Ovary (tissue), 9 donors: ENCODE measurements around the gene TRIOBP. TPM values are rescaled to one million over a fixed set of nuclear protein-coding genes. Genes with fewer than 3 reads are reported as not detected.

Experiments
- DNase-seq, 5 donors: peaks; one replicate each; pipeline ENCODE4 v3.0.0-alpha.2; 2019 to 2020
- H3K27ac ChIP-seq, 2 donors: fragments of 200-600 bp; one replicate each; pipeline versions ENCODE4 v1.5.1 to v1.8.0; 2019 to 2022
- H3K27me3 ChIP-seq: fragments of 200-600 bp; one replicate; pipeline ENCODE4 v1.8.0; 2022
- H3K36me3 ChIP-seq: fragments of 200-600 bp; sonication (generic); one replicate; pipeline ENCODE4 v1.5.1; 2019
- H3K4me1 ChIP-seq: one replicate; pipeline ENCODE4 v1.8.1; 2013; ENCODE audit warnings: mild to moderate bottlenecking, moderate library complexity; ENCODE audit not compliant: insufficient read depth
- H3K4me3 ChIP-seq: fragments of 200-600 bp; sonication (generic); one replicate; pipeline ENCODE4 v1.5.1; 2017
- H3K9me3 ChIP-seq, 2 donors: fragments of 200-600 bp in 1 of 2; sonication (generic) in 1 of 2; one replicate each; pipeline versions ENCODE4 v1.5.1 to v1.8.1; 2013 to 2019; ENCODE audit warnings: mild to moderate bottlenecking in 1 of 2, moderate library complexity in 1 of 2
- EP300 ChIP-seq: sonication (generic); formaldehyde crosslinking; IDR thresholded peaks from one replicate; pipeline ENCODE4 v1.6.1; 2017; ENCODE audit warnings: antibody characterized with exemption
- POLR2A ChIP-seq: fragments of 450-650 bp; IDR thresholded peaks from one replicate; pipeline ENCODE4 v1.6.1; 2017; ENCODE audit warnings: antibody characterized with exemption, mild to moderate bottlenecking, moderate library complexity
- WGBS, 3 donors: extraction: QIAGEN DNeasy Blood & Tissue Kit in 1 of 3; methylation state at CpG; one replicate each; pipeline versions ENCODE4 v1.1.5 to v1.1.7; 2013 to 2017; 5-methylcytosine and 5-hydroxymethylcytosine counted together
- intact Hi-C, 4 donors: fragments of 100-400 bp; cut with DNase I; formaldehyde crosslinking; loops; one replicate each; pipeline versions ENCODE4 v1.11.0 to v1.15.1; 2022 to 2023
- polyA plus RNA-seq, 2 donors: library from polyadenylated mRNA; stranded (reverse); fragments of 200-250 nt in 1 of 2; fragments of 350-450 nt in 1 of 2; fragmentation: Illumina TruSeq in 1 of 2; extraction: RNeasy Lipid Tissue Mini Kit (QIAGEN cat#74804) in 1 of 2; gene quantifications; one replicate each; pipeline ENCODE4 v1.2.3, GENCODE V29; 2013 to 2014
- total RNA-seq, 7 donors: library from RNA; depleted of rRNA in 2 of 7; stranded (reverse); fragments of >200 nt in 2 of 7; fragmentation: NEBNext Ultra II Directional in 3 of 7; extraction: Animal tissue kit (Norgen Biotek cat#: 25700) in 3 of 7; gene quantifications; one replicate each; pipeline versions ENCODE4 v1.1.0 to v1.2.4, GENCODE V29; 2016 to 2023
- TF ChIP-seq, protein P1 (sequence below), 3 donors: fragments of 450-650 bp in 2 of 3; fragments of 200-600 bp in 1 of 3; IDR thresholded peaks; one replicate each; pipeline versions ENCODE4 v1.5.1 to v1.8.0; 2016 to 2022; ENCODE audit warnings: antibody characterized with exemption in 3 of 3, mild to moderate bottlenecking in 1 of 3
- donor health status: DM: no; HTN: no; CAD: no; lungs with moderate emphysema.
- donor health status: DM: no; HTN: no; CAD: no.
- donor health status: Bipolar disorder and iron deficiency.
- donor health status: DM: yes; HTN: yes; CAD: no.
- donor health status: DM: no; HTN: no; CAD: no.
- donor health status: DM: yes; HTN: yes; CAD: no.

The TRIOBP gene
- total and polyA plus RNA-seq, 9 donors = 19.5 to 175 (median 86.8) TPM

DNA sequence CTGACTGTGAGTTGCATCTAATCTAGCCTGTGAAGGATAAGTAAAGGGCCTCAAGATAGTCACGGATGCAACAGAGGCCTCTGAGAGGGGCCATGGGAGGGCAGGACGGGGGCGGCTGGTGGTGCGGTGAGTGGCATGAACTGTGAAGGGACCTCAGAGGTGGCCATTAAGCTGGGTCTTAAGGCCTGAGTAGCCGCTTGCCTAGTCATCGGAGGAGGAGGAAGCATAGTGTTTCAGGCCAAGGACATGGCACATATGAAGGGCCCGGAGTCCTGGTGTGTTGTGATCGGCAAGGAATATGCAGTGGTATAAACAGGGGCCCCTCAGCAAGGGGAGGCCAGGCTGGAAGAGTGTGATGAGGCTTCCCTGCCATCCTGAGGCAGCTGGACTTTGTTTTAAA, 51.8 kb downstream of the TRIOBP start:
- Histone ChIP-seq H3K27ac (peak overlapping the region in 1 of 2 donors; percentile 29), H3K9me3 (no peaks in the 10 kb centered on the region), H3K36me3 (no peaks in the 10 kb centered on the region), H3K4me3 (no peak overlapping the region), H3K4me1 (peaks cover 47% of the 10 kb centered on the region), H3K27me3 (no peaks in the 10 kb centered on the region)
- intact Hi-C loops = loop anchor here in 2 of 4 donors (5.0 kb wide), 1 partner anchor 71 kb away; the partner anchor contains the start of gene LGALS1 (in 2 of the 2)
- no peak for DNase-seq
- 35 to 54% (median 41%) methylated on average over 8 of the region's 8 CpGs for WGBS, 3 donors
- no peak for TF ChIP-seq EP300
- TF ChIP-seq, protein P1, sequence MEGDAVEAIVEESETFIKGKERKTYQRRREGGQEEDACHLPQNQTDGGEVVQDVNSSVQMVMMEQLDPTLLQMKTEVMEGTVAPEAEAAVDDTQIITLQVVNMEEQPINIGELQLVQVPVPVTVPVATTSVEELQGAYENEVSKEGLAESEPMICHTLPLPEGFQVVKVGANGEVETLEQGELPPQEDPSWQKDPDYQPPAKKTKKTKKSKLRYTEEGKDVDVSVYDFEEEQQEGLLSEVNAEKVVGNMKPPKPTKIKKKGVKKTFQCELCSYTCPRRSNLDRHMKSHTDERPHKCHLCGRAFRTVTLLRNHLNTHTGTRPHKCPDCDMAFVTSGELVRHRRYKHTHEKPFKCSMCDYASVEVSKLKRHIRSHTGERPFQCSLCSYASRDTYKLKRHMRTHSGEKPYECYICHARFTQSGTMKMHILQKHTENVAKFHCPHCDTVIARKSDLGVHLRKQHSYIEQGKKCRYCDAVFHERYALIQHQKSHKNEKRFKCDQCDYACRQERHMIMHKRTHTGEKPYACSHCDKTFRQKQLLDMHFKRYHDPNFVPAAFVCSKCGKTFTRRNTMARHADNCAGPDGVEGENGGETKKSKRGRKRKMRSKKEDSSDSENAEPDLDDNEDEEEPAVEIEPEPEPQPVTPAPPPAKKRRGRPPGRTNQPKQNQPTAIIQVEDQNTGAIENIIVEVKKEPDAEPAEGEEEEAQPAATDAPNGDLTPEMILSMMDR (IDR thresholded peaks at IDR 0.05) = no peak
- TF ChIP-seq POLR2A = no peak

DNA sequence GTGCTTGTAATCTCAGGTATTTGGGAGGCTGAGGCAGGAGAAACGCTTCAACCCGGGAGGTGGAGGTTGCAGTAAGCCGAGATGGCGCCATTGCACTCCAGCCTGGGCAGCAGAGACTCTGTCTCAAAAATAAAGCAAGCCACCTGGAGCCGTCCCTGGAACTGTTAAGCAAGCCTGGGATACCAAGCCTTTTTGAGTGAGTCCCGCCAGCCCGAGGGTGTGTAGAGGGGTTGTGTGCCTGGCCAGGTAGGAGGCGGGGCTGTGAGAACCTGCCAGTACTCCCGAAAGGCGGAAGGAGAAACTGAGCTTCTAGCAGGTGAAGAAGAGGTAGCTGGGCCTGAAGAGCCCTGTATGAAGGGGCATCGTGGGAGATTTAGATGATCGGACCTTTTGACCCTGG, 52.4 kb downstream of the TRIOBP start:
- Histone ChIP-seq H3K36me3 (no peaks in the 10 kb centered on the region), H3K9me3 (no peaks in the 10 kb centered on the region), H3K4me3 (no peak overlapping the region), H3K4me1 (peaks cover 50% of the 10 kb centered on the region), H3K27ac (no peak overlapping the region), H3K27me3 (no peaks in the 10 kb centered on the region)
- WGBS, 3 donors = 75 to 83% (median 80%) methylated on average over 12 of the region's 12 CpGs
- DNase-seq = peak in 1 of 5 donors; percentile 40
- intact Hi-C loops = loop anchor here in 2 of 4 donors (5.0 kb wide), 1 partner anchor 72 kb away; the partner anchor contains the start of gene LGALS1 (in 2 of the 2)
- TF ChIP-seq POLR2A = no peak
- TF ChIP-seq EP300 = no peak
- TF ChIP-seq, protein P1 (IDR thresholded peaks at IDR 0.05) = no peak

DNA sequence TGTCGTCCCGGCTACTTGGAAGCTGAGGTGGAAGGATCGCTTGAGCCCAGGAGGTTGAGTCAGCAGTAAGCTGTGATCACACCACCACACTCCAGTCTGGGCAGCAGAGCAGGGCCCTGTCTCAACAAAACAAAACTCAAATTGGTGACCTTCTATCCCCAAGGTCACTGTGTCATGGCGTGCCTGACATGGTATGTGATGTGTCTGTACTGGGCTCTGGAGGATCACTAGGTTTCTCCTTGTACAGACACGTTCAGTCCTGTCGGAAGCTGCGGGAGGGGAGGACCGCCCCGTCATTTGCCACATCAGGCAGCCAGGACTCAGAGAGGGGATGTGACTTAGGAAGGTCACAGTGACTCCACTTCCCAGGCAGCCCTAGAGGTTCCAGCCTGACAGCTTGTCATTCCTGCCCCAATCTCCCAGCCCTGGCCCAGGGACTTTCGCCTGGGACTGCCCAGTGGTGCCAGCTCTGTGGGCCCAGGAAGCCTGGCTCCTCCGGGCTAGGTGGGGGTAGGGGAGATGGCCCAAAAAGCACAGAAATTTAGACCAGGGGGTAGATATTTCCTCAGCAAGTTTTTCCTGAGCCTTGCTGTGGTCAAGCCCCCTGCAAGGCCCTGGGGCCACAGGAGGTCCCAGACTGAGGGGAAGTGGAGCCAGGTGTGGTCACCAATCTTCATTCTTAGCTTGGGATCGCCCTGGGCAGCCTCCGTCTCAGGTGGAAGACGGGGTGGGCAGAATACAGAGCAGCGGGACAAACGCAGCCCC, 53.2 kb downstream of the TRIOBP start:
- intact Hi-C loops = loop anchor here in 2 of 4 donors (5.0 kb wide), 1 partner anchor 73 kb away; the partner anchor contains the start of gene LGALS1 (in 2 of the 2)

DNA sequence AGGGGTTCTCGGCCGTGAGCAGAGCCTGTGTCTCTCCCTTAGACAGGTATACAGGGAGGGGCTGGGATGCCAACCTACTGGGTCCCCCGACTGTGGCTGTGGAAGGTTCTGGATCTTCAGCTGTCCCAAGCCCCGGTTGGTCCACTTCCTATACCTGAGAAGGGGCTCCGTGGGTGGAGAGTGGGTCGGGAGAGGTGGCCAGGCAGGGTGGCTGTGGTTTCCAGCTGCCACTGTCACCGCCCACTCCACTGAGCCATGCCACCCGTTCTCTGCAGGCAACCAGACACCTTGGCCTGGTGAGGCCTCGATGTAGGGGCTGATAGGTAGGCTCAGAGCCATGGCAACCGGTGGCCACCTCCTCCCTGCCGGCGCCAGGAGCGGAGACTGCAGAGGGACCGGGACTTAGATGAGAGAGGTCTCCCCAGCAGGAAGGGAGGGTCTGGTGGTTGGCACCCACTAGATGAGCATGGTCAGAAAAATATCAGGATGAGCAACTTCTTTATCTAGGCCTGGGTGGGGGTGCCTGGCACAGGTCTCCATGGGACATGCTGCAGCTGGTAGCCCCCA, 53.8 kb downstream of the TRIOBP start:
- DNase-seq = no peak
- H3K27me3 ChIP-seq = no peaks in the 10 kb centered on the region
- intact Hi-C loops = no loop called here
- WGBS, 3 donors = 71 to 74% (median 72%) methylated on average over 14 of the region's 14 CpGs
- H3K4me3 ChIP-seq = no peak overlapping the region
- peaks cover 50% of the 10 kb centered on the region for H3K4me1 ChIP-seq
- H3K27ac ChIP-seq = peak overlapping the region; percentile 62 to 78
- TF ChIP-seq EP300 (no peak), POLR2A (no peak)
- TF ChIP-seq, protein P1 (IDR thresholded peaks at IDR 0.05) = no peak
- H3K36me3 ChIP-seq = no peaks in the 10 kb centered on the region
- H3K9me3 ChIP-seq = no peaks in the 10 kb centered on the region

More for the DNA sequence above, 53.2 kb downstream of the TRIOBP start:
- H3K27me3 ChIP-seq = no peaks in the 10 kb centered on the region
- no peaks in the 10 kb centered on the region for H3K9me3 ChIP-seq
- DNase-seq = no peak
- no peaks in the 10 kb centered on the region for H3K36me3 ChIP-seq
- H3K27ac ChIP-seq = peak overlapping the region; percentile 62 to 78
- peaks cover 50% of the 10 kb centered on the region for H3K4me1 ChIP-seq
- TF ChIP-seq POLR2A = no peak
- no peak for TF ChIP-seq EP300
- TF ChIP-seq, protein P1 (IDR thresholded peaks at IDR 0.05) = no peak
- 69 to 74% (median 73%) methylated on average over 16 of the region's 16 CpGs for WGBS, 3 donors
- H3K4me3 ChIP-seq = no peak overlapping the region
